CD4-positive, alpha-beta T cell treated with Interleukin-4 for 1 hour (primary cell): ENCODE data around the gene CHCHD5.
"Not testable (repeated sequence)": the region's sequence is repeated elsewhere in the genome, so short reads cannot be mapped to it uniquely, and the experiment has no call there.

Source experiments
- DNase-seq, 2 donors: peaks; one replicate each; pipeline ENCODE4 v3.0.0-alpha.2; 2020 to 2022

CHCHD5 gene

DNA sequence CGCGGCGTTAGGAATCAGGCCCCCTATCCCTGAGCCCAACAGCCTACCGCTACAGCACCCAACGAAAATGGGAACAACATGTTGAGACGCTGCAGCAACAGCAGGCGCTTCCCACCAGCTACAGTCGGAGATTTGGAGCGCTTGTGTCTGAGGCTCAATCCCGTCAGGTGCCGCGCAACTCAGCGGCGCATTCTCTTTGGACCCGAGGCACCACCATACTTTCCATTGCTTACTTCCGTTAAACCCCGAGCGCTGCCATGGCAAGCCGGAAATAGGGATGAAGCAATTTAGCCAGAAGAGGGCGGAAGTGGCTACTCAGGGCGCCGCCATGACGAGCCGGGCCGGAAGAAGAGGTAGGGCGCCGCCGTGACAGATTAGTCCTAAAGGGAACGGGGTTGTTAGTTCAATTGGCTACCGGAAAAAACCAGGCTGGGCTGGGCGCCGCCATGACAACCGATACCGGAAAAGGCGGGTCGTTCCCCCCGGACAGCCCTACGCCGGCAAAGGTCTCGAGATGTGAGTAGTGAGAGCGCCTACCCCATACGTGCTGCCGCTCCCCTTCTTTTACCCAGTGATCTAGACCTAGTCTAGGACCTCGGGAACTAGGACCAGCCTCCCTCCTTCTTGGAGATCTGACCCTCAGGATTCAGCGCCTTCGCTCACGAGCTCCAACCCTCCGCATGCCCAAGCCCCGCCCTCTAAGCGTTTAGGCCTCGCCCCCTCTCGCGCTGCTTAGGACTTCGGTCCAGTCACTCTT is at the start of gene CHCHD5:
Gene CHCHD5 (plus strand): TSS at position 476 of the 757 bp plus-strand sequence. CDS start 39 bp downstream, at position 515.
- DNase-seq: peak; percentile 96

GRCh38 chr2:112534826-112535225 is 49.6 kb upstream of the CHCHD5 start:
- no peak for DNase-seq

DNA sequence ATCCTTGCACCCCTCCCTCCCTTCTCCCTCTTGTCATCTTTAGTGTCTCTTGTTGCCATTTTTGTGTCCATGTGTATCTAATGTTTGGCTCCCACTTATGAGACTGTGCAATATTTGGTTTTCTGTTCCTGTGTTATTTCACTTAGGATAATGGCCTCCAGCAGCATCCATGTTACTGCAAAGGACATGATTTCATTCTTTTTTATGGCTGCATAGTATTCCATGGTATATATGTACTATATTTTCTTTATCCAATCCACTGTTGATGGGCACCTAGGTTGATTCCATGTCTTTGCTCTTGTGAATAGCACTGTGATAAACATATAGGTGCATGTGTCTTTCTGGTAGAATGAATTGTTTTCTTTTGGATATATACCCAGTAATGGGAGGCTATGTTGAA is 47.7 kb upstream of the CHCHD5 start:
- not testable (repeated sequence) for DNase-seq

DNA sequence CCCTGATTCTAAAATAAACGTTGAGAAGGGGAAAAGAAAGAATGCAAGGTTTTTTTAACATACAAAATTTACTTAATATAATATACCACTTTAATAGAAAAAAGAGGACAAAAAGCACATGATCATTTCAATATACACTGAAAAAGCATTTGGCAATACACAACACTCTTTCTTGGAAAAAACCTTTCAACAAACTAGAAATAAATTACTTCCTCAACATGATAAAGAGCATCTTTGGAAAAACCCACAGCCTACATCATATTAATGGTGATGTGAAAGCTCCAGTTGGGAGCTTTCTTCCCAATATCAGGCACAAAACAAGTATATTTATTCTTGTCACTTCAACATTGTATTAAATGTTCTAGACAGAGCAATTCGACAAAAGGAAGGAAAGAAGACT is 45.1 kb upstream of the CHCHD5 start:
- DNase-seq: no peak

DNA sequence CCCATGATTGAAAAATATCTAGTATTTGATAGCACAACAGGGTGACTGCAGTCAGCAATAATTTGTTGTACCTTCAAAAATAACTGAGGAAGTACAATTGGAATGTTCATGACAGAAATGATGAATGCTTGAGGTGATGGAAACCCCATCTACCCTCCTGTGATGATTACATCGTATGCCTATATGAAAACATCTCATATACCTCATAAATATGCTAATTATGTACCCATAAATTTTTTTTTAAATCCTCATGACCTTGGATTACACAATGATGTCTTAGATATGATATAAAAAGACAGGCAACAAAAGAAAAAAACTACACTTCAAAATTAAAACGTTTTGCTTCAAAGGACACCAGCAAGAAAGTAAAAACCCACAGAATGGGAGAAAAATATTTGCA is 43.5 kb upstream of the CHCHD5 start:
- DNase-seq: no peak

DNA sequence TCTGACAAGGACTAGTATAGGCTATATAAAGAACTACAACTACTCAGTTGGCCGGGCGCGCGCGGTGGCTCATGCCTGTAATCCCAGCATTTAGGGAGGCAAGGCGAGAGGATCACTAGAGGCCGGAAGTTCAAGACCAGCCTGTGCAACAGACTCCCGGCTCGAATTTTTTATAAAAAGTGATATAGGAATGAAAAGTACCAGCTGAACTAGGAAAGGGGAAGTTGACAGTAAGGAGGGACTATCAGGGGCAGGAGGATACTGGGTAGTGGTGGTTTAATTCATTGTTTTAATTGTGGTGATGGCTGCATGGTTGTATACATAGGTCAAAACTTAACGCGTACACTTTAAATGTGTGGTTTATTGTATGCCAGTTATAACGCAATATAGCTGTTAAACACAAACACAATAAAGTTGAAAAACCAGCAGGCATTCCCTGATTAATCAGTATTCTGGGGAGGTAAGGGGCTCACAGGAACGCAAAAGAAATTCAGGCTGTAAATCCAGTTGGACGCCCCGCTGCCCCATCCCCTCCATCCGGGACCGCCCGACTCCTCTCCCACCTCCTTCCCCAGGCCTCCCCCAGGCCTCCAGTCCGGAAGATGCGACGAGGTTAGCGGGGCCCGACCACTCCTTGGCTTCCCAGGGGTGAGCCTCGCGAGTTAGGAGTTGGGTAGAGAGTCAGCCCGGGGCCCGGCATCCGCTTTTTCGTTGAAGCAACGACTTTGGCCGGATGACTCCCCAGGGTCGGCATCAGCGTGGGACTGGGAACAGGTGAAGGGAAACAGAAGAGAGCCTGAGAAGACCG is 42.9 kb upstream of the CHCHD5 start:
- peak; percentile 14 to 55 for DNase-seq

GRCh38 chr2:112542123-112542983 is 42.1 kb upstream of the CHCHD5 start, which contains the start of gene POLR1B:
Gene POLR1B (plus strand): TSS chr2:112542465. CDS start chr2:112542495, 30 bp downstream.
- DNase-seq: peak; percentile 66 to 80

- peak in 1 of 2 donors; percentile 9 for DNase-seq
Observed at GRCh38 chr2:112542984-112543661, 41.3 kb upstream of the CHCHD5 start.

DNA sequence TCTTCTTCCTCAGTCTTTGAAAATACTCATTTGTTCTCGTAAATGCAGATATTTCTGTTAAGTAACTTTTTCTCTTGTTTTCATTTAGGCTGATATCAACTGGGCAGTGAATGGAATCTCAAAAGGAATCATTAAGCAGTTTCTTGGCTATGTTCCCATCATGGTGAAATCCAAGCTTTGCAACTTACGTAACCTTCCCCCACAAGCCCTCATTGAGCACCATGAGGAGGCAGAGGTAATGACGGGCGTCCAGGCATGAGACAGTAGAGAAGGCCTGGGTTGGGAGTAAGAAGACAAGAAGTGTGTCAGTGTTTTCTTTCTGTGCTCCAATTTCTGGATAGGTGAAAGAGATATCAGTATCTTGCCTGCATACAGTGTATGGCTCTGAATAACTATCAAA is 37.1 kb upstream of the CHCHD5 start:
- DNase-seq: no peak

GRCh38 chr2:112548980-112549379 is 35.4 kb upstream of the CHCHD5 start:
- no peak for DNase-seq

DNA sequence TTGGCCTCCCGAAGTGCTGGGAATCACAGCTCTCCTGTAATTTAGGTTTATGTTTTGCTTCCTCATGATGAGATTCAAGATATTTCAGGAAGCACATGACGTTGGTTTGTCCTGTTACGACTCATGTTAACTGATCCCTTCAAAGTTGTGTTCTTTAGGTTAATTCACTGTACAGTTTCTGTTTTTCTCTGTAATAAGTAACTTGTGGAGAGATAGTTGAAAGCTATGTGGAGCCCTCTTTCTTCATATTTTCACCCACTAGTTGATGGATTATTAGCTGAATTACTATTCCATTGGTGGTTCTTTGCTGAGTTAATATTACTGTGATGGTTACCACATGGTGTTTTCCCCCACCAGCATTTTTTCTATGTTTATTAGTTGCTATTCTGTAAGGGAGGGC is 18.3 kb upstream of the CHCHD5 start:
- DNase-seq: no peak

- not testable (repeated sequence) for DNase-seq
Observed at GRCh38 chr2:112566508-112566907, 17.9 kb upstream of the CHCHD5 start.

DNA sequence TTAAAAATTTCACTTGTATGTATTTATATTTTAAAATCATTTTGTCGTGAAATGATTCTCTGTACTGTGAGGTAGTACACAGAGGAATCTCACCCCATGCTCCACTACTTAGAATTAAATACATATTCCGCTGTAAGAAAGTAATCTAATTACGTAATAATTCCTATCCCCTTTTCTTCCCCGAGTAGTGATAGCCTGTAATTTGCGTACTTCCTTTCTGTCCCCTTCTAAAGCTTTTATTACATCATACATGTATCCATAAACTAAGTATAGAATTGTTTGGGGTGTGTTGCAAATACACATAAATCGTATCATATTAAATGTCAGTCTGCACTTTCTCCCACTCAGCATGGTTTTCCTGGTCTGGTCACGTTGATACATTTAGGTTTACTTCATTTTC is 12.4 kb upstream of the CHCHD5 start:
- DNase-seq: no peak

DNA sequence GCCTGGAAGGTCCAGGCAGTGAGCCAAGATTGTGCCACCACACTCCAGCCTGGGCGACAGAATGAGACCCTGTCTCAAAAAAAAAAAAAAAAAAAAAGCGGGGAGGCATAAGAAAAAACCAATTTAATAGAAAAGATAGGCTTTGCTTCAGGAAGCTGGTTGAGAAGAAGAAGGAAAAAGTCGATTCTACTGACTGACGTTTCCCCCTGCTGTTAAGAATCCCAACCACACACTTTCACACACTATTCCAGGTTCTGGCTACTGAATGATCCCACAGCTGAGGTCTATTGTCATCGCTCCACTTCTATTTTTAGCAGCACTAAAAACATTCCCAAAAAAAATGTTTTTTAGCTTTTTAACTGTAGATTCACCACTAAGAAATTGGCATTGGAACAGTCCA is 6.7 kb upstream of the CHCHD5 start:
- DNase-seq: no peak

- no peak for DNase-seq
Observed at GRCh38 chr2:112579241-112579640, 5.2 kb upstream of the CHCHD5 start.

DNA sequence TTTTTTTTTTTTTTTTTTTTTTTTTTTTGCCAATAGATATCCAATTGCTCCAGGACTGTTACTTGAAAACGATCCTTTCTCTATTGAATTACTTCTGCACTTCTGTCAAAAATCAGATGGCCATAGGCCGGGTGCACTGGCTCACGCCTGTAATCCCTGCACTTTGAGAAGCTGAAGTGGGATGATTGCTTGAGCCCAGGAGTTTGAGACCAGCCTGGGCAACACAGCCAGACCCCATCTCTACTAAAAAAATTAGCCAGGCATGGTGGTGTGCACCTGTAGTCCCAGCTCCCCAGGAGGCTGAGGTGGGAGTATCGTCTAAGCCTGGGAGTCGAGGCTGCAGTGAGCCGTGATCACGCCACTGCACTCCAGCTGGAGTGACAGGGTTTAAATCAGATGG is 4.3 kb upstream of the CHCHD5 start:
- DNase-seq: no peak

DNA sequence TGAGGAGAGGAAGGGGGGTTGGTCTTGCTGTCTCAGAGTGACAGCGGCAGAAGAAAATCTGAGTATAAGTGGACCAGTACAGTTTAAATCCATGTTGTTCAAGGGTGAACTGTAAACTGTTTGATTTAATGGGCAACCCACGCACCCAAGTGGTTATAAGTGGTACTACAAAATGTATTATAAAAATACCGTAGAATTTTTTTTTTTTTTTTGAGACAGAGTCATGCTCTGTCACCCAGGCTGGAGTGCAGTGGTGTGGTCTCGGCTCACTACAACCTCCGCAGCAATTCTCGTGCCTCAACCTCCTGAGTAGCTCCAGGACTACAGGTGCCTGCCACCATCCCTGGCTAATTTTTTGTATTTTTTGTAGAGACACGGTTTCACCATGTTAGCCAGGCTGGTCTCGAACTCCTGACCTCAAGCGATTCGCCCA is 2.1 kb upstream of the CHCHD5 start:
- DNase-seq: peak; percentile 32 to 81

- DNase-seq: peak; percentile 15 to 24
Observed at GRCh38 chr2:112583497-112584133, 794 bp upstream of the CHCHD5 start.

DNA sequence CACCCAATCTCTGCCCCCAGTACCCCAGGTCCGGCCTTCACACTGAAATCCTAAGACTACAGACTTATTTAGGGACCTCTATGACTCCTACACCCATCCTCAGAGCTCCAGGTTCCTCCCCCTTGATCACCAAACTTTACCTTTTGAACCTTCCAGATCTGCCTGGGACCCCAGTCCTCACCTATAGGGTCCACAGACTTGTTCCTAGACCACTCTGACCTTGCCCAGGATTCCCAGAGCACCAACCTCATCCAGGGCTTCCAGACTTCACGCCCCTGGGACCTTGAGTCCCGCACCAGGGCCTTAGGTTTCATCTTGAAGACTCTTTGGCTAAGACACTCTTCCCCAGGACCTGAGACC is 462 bp downstream of the CHCHD5 start:
- no peak for DNase-seq

- no peak for DNase-seq
Observed at GRCh38 chr2:112585400-112585799, 991 bp downstream of the CHCHD5 start.

GRCh38 chr2:112585873-112586464 is 1.6 kb downstream of the CHCHD5 start:
- no peak for DNase-seq
